Measurements from ENCODE around the gene GTPBP4.

The GTPBP4 gene

GRCh38 chr10:969473-970150 is 18.6 kb upstream of the GTPBP4 start:
- Histone ChIP-seq H3K36me3 (replicated peaks) (no peaks in the 10 kb centered on the region), H3K27ac (no peak overlapping the region), H3K27me3 (replicated peaks) (no peaks in the 10 kb centered on the region), H3K4me3 (ENCODE audit: low read depth, low read length) (no peak overlapping the region)
- no peak for DNase-seq
- in situ Hi-C loops (cut with HindIII; ENCODE audit: low pct_ligation_motif_present, low sequenced_read_pairs) = no loop called here
- TF ChIP-seq CTCF (IDR thresholded peaks at IDR 0.05; ENCODE audit: low read depth, low read length, missing control alignments) = no peak

- in situ Hi-C loops (cut with HindIII; ENCODE audit: low pct_ligation_motif_present, low sequenced_read_pairs) = no loop called here
- peak; percentile 11 for DNase-seq
- H3K4me3 ChIP-seq (ENCODE audit: low read depth, low read length) = no peak overlapping the region
Observed at GRCh38 chr10:970311-971149, 17.7 kb upstream of the GTPBP4 start.

GRCh38 chr10:971150-971542 is 17.1 kb upstream of the GTPBP4 start:
- in situ Hi-C loops (cut with HindIII; ENCODE audit: low pct_ligation_motif_present, low sequenced_read_pairs) = no loop called here

More at GRCh38 chr10:970311-971149, 17.7 kb upstream of the GTPBP4 start:
- TF ChIP-seq CTCF (IDR thresholded peaks at IDR 0.05; ENCODE audit: low read depth, low read length, missing control alignments) = no peak
- no peaks in the 10 kb centered on the region for H3K36me3 ChIP-seq (replicated peaks)
- no peak overlapping the region for H3K27ac ChIP-seq
- no peaks in the 10 kb centered on the region for H3K27me3 ChIP-seq (replicated peaks)

GRCh38 chr10:971613-972012 is 16.6 kb upstream of the GTPBP4 start:
- no peak overlapping the region for H3K4me3 ChIP-seq (ENCODE audit: low read depth, low read length)
- in situ Hi-C loops (cut with HindIII; ENCODE audit: low pct_ligation_motif_present, low sequenced_read_pairs) = no loop called here
- no peak overlapping the region for H3K27ac ChIP-seq
- TF ChIP-seq CTCF (IDR thresholded peaks at IDR 0.05; ENCODE audit: low read depth, low read length, missing control alignments) = no peak
- no peaks in the 10 kb centered on the region for H3K27me3 ChIP-seq (replicated peaks)
- no peak for DNase-seq
- H3K36me3 ChIP-seq (replicated peaks) = no peaks in the 10 kb centered on the region

More at GRCh38 chr10:971150-971542, 17.1 kb upstream of the GTPBP4 start:
- TF ChIP-seq CTCF (IDR thresholded peaks at IDR 0.05; ENCODE audit: low read depth, low read length, missing control alignments) = no peak
- no peak overlapping the region for H3K4me3 ChIP-seq (ENCODE audit: low read depth, low read length)
- H3K27ac ChIP-seq = no peak overlapping the region
- H3K36me3 ChIP-seq (replicated peaks) = no peaks in the 10 kb centered on the region
- no peaks in the 10 kb centered on the region for H3K27me3 ChIP-seq (replicated peaks)
- DNase-seq = no peak

GRCh38 chr10:972763-973162 is 15.5 kb upstream of the GTPBP4 start:
- H3K36me3 ChIP-seq (replicated peaks) = no peaks in the 10 kb centered on the region
- H3K27ac ChIP-seq = no peak overlapping the region
- H3K27me3 ChIP-seq (replicated peaks) = no peaks in the 10 kb centered on the region
- DNase-seq = no peak
- no peak overlapping the region for H3K4me3 ChIP-seq (ENCODE audit: low read depth, low read length)
- TF ChIP-seq CTCF (IDR thresholded peaks at IDR 0.05; ENCODE audit: low read depth, low read length, missing control alignments) = no peak
- in situ Hi-C loops (cut with HindIII; ENCODE audit: low pct_ligation_motif_present, low sequenced_read_pairs) = no loop called here
